ENCODE data around the gene ITPRID1.

DNA sequence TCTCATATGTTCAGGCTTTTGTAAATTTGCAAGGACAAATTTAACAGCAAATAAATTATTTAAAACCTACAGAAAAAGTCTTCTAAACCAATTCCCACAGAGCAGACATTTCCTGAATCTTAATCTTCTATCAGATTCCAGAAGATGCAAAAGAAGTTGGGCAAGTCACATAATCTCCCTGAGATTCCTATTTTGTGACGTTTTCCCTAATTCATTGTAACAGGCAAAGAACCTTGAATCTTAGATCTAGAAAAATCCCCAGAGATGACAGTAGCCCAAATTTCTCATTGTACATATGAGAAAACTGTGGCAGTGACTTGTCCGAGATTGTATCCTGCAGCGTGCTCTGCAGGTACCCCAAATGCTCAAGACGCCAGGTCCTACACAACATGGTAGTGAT lies 4.9 kb downstream of the ITPRID1 start:
- no peak for TF ChIP-seq CTCF (IDR thresholded peaks at IDR 0.05; ENCODE audit: insufficient read depth, low read length, poor library complexity, severe bottlenecking)
- no peak for TF ChIP-seq EZH2phosphoT487 (conservative IDR thresholded peaks at IDR 0.05; ENCODE audit: low read length)
